K562 (cell line): ENCODE measurements around the gene RFNG. TPM values are rescaled to one million over a fixed set of nuclear protein-coding genes. Genes with fewer than 3 reads are reported as not detected.

ENCODE experiments used
- ASH1L ChIP-seq: fragments of 450-650 bp; IDR thresholded peaks from 2 replicates; pipeline ENCODE4 v1.6.1; 2018; ENCODE audit warnings: borderline replicate concordance, mild to moderate bottlenecking, low read depth; ENCODE audit not compliant: partially characterized antibody
- DDX20 ChIP-seq: fragments of 450-650 bp; IDR thresholded peaks from 2 replicates; pipeline ENCODE4 v1.6.1; 2016; ENCODE audit warnings: missing genetic modification characterization, low read depth, mild to moderate bottlenecking, missing compliant biosample characterization, moderate library complexity
- EGR1 ChIP-seq: fragments of 450-650 bp; conservative IDR thresholded peaks from 2 replicates; pipeline ENCODE4 v1.6.1; 2017; ENCODE audit warnings: mild to moderate bottlenecking
- EZH2 ChIP-seq: IDR thresholded peaks from 2 replicates; pipeline ENCODE4 v1.6.1; 2012; ENCODE audit warnings: low read depth, mild to moderate bottlenecking, inconsistent platforms, low read length, borderline replicate concordance
- FOXP4 ChIP-seq: sonication (generic); formaldehyde crosslinking; IDR thresholded peaks from 2 replicates; pipeline ENCODE4 v1.8.0; 2022; ENCODE audit warnings: mild to moderate bottlenecking, missing genetic modification reagents, borderline replicate concordance
- KDM4B ChIP-seq, 2 experiments: fragments of 450-650 bp in 1 of 2; sonication (generic) in 1 of 2; IDR thresholded peaks; 2 replicates each; pipeline ENCODE4 v1.6.1; 2016 to 2017; ENCODE audit warnings: borderline replicate concordance in 2 of 2, antibody characterized with exemption in 1 of 2, low read depth in 1 of 2, mild to moderate bottlenecking in 1 of 2
- KLF1 ChIP-seq: fragments of 450-650 bp; IDR thresholded peaks from 2 replicates; pipeline ENCODE4 v1.6.1; 2016; ENCODE audit warnings: missing genetic modification characterization, missing compliant biosample characterization
- SRSF9 ChIP-seq: fragments of 200-400 bp; formaldehyde crosslinking; IDR thresholded peaks from 2 replicates; pipeline ENCODE4 v1.6.1; 2017; ENCODE audit warnings: low read depth, low read length, borderline replicate concordance
- TRIM28 ChIP-seq: fragments of 450-650 bp; IDR thresholded peaks from 2 replicates; pipeline ENCODE4 v1.6.1; 2017
- polyA plus RNA-seq, 8 experiments: library from polyadenylated mRNA; depleted of rRNA in 4 of 8; stranded (reverse) in 5 of 8; unstranded in 3 of 8; fragments of >200 nt; fragmentation: Nextera tagmentation in 2 of 8; fragmentation: Illumina TruSeq in 1 of 8; extraction: Ambion mirVana in 2 of 8; extraction: Trizol in 1 of 8; gene quantifications; 2 replicates each; pipeline versions ENCODE4 v1.2.1 to v1.2.3, GENCODE V29; 2011 to 2014; ENCODE audit warnings: inconsistent platforms in 1 of 8, missing spikeins in 1 of 8
- total RNA-seq, 7 experiments: library from RNA; depleted of rRNA in 6 of 7; stranded (reverse); fragments of >200 nt in 6 of 7; fragmentation: Illumina TruSeq in 2 of 7; extraction: Trizol in 2 of 7; gene quantifications; 2 replicates each; pipeline versions ENCODE4 v1.2.1 to v1.2.3, GENCODE V29; 2011 to 2021; ENCODE audit warnings: low replicate concordance in 1 of 7
- TF ChIP-seq, protein P1 (sequence below): fragments of 450-650 bp; IDR thresholded peaks from 2 replicates; pipeline ENCODE4 v1.6.1; 2018; ENCODE audit not compliant: partially characterized antibody
- TF ChIP-seq, protein P2 (sequence below): sonication (generic); formaldehyde crosslinking; IDR thresholded peaks from 2 replicates; pipeline ENCODE4 v1.8.1; 2023; ENCODE audit warnings: mild to moderate bottlenecking, missing genetic modification reagents
- TF ChIP-seq, protein P3 (sequence below), 2 experiments: fragments of 450-650 bp; IDR thresholded peaks; 2 replicates each; pipeline ENCODE4 v1.6.1; 2018; ENCODE audit warnings: mild to moderate bottlenecking in 2 of 2, low read depth in 1 of 2; ENCODE audit not compliant: partially characterized antibody in 2 of 2

RFNG gene
- total and polyA plus RNA-seq, 9 of the 15 experiments (the other 6 are each of a cell fraction or from before 2014, with no cell fraction given): 0.32 to 32.8 (median 9.5) TPM

DNA sequence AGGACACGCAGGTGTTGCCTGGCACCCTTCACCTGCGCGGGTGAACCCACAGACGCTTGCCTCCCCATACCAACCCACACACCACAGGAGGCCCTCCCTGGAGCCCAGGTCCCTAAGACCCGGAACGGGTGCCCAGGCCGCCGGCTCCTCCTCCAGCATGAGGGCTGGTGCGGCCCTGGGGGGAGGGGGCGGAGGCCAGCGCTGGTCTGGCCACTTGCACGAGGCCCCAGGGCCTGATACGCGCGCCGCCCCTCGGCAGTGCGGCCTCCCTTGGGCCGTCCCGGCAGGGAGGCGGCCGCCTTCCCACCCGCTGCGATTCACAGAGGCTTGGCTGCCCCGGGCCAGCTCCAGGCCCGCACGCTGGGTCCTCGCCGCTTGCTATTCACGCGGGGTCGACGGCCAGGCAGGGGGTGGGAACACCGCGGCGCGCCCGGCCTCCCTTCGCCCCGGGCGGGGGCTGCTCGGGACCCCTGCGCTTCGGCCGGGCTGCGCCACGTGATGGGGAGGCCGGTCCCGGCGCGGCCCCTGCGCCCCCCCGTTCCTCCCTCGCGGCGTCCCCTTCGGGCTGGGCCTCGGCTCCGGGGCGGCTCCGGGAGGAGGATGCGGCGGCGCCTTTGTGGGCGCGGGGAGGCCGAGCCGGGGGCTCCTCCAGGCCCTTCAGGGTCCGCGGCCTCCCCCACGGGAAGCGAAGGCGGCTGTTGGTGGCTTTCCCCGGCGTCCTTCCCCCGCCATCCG is 45.7 kb upstream of the RFNG start (continued):
- no peak for TF ChIP-seq KLF1 (tag)
- TF ChIP-seq ASH1L: no peak
- no peak for TF ChIP-seq DDX20 (tag)
- TF ChIP-seq TRIM28: no peak
- TF ChIP-seq EGR1: peak; percentile 75
- TF ChIP-seq SRSF9: no peak
- TF ChIP-seq, protein P1, sequence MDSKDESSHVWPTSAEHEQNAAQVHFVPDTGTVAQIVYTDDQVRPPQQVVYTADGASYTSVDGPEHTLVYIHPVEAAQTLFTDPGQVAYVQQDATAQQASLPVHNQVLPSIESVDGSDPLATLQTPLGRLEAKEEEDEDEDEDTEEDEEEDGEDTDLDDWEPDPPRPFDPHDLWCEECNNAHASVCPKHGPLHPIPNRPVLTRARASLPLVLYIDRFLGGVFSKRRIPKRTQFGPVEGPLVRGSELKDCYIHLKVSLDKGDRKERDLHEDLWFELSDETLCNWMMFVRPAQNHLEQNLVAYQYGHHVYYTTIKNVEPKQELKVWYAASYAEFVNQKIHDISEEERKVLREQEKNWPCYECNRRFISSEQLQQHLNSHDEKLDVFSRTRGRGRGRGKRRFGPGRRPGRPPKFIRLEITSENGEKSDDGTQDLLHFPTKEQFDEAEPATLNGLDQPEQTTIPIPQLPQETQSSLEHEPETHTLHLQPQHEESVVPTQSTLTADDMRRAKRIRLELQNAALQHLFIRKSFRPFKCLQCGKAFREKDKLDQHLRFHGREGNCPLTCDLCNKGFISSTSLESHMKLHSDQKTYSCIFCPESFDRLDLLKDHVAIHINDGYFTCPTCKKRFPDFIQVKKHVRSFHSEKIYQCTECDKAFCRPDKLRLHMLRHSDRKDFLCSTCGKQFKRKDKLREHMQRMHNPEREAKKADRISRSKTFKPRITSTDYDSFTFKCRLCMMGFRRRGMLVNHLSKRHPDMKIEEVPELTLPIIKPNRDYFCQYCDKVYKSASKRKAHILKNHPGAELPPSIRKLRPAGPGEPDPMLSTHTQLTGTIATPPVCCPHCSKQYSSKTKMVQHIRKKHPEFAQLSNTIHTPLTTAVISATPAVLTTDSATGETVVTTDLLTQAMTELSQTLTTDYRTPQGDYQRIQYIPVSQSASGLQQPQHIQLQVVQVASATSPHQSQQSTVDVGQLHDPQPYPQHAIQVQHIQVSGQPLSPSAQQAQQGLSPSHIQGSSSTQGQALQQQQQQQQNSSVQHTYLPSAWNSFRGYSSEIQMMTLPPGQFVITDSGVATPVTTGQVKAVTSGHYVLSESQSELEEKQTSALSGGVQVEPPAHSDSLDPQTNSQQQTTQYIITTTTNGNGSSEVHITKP: peak; percentile 73
- TF ChIP-seq, protein P2, sequence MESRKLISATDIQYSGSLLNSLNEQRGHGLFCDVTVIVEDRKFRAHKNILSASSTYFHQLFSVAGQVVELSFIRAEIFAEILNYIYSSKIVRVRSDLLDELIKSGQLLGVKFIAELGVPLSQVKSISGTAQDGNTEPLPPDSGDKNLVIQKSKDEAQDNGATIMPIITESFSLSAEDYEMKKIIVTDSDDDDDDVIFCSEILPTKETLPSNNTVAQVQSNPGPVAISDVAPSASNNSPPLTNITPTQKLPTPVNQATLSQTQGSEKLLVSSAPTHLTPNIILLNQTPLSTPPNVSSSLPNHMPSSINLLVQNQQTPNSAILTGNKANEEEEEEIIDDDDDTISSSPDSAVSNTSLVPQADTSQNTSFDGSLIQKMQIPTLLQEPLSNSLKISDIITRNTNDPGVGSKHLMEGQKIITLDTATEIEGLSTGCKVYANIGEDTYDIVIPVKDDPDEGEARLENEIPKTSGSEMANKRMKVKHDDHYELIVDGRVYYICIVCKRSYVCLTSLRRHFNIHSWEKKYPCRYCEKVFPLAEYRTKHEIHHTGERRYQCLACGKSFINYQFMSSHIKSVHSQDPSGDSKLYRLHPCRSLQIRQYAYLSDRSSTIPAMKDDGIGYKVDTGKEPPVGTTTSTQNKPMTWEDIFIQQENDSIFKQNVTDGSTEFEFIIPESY (CRISPR knock-in tag): 0 out of 2 replicates have a peak, but pooled peaks have one; percentile 14
- TF ChIP-seq, protein P3, sequence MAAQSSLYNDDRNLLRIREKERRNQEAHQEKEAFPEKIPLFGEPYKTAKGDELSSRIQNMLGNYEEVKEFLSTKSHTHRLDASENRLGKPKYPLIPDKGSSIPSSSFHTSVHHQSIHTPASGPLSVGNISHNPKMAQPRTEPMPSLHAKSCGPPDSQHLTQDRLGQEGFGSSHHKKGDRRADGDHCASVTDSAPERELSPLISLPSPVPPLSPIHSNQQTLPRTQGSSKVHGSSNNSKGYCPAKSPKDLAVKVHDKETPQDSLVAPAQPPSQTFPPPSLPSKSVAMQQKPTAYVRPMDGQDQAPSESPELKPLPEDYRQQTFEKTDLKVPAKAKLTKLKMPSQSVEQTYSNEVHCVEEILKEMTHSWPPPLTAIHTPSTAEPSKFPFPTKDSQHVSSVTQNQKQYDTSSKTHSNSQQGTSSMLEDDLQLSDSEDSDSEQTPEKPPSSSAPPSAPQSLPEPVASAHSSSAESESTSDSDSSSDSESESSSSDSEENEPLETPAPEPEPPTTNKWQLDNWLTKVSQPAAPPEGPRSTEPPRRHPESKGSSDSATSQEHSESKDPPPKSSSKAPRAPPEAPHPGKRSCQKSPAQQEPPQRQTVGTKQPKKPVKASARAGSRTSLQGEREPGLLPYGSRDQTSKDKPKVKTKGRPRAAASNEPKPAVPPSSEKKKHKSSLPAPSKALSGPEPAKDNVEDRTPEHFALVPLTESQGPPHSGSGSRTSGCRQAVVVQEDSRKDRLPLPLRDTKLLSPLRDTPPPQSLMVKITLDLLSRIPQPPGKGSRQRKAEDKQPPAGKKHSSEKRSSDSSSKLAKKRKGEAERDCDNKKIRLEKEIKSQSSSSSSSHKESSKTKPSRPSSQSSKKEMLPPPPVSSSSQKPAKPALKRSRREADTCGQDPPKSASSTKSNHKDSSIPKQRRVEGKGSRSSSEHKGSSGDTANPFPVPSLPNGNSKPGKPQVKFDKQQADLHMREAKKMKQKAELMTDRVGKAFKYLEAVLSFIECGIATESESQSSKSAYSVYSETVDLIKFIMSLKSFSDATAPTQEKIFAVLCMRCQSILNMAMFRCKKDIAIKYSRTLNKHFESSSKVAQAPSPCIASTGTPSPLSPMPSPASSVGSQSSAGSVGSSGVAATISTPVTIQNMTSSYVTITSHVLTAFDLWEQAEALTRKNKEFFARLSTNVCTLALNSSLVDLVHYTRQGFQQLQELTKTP (IDR thresholded peaks at IDR 0.05; ENCODE audit: low read depth in 1 of 2, partially characterized antibody in 2 of 2): no peak
- TF ChIP-seq FOXP4 (CRISPR knock-in tag): peak; percentile 59; the same call in 1 of the 2 replicates
- TF ChIP-seq KDM4B (IDR thresholded peaks at IDR 0.05; ENCODE audit: borderline replicate concordance in 2 of 2, low read depth in 1 of 2): 0 out of 4 replicates have a peak, but pooled peaks of 1 of the 2 experiments have one; percentile 28
- TF ChIP-seq EZH2: no peak
